OCI-LY1 (cell line): ENCODE results near the gene NAA30.

ENCODE experiments used
- H2AFZ ChIP-seq: fragments of 200-600 bp; sonication (generic), shearing (Covaris generic); 2 replicates; pipeline ENCODE4 v1.6.0; 2014; ENCODE audit warnings: antibody characterized with exemption, mild to moderate bottlenecking, low read length
- H3F3A ChIP-seq: fragments of 200-600 bp; sonication (generic), shearing (Covaris generic); 2 replicates; pipeline ENCODE4 v1.6.0; 2014; ENCODE audit warnings: mild to moderate bottlenecking, antibody characterized with exemption, low read length, moderate library complexity; ENCODE audit not compliant: insufficient read depth
- H3K27ac ChIP-seq: fragments of 200-600 bp; sonication (generic); 2 replicates; pipeline ENCODE4 v1.5.1; 2014; ENCODE audit warnings: low read length, mixed run types, mild to moderate bottlenecking, low read depth; ENCODE audit not compliant: poor library complexity, severe bottlenecking
- H3K27me3 ChIP-seq: fragments of 200-600 bp; sonication (generic); 2 replicates; pipeline ENCODE4 v1.6.0; 2014; ENCODE audit warnings: antibody characterized with exemption, mild to moderate bottlenecking, low read length, moderate library complexity; ENCODE audit not compliant: insufficient read depth
- H3K36me3 ChIP-seq: fragments of 200-600 bp; sonication (generic); 2 replicates; pipeline ENCODE4 v1.6.1; 2014; ENCODE audit warnings: mild to moderate bottlenecking, antibody characterized with exemption, low read length, moderate library complexity, mixed read lengths; ENCODE audit not compliant: insufficient read depth
- H3K4me1 ChIP-seq: fragments of 200-600 bp; sonication (generic); 2 replicates; pipeline ENCODE4 v1.5.1; 2014; ENCODE audit warnings: mild to moderate bottlenecking, low read length, moderate library complexity; ENCODE audit not compliant: insufficient read depth, severe bottlenecking
- H3K4me2 ChIP-seq: fragments of 200-600 bp; sonication (generic), shearing (Covaris generic); 2 replicates; pipeline ENCODE4 v1.6.1; 2014; ENCODE audit warnings: low read length
- H3K4me3 ChIP-seq: fragments of 200-600 bp; sonication (generic); 2 replicates; pipeline ENCODE4 v1.5.1; 2014; ENCODE audit warnings: low read length, low read depth, mild to moderate bottlenecking, mixed read lengths; ENCODE audit not compliant: poor library complexity, severe bottlenecking
- H3K79me2 ChIP-seq: fragments of 200-600 bp; shearing (Covaris generic); 2 replicates; pipeline ENCODE4 v1.6.1; 2016; ENCODE audit warnings: mixed run types, low read length, mixed read lengths; ENCODE audit not compliant: insufficient read depth
- H3K9ac ChIP-seq: fragments of 200-600 bp; sonication (generic), shearing (Covaris generic); 2 replicates; pipeline ENCODE4 v1.6.1; 2014; ENCODE audit warnings: mild to moderate bottlenecking, low read length, mixed read lengths
- H3K9me2 ChIP-seq: fragments of 200-600 bp; sonication (generic), shearing (Covaris generic); 2 replicates; pipeline ENCODE4 v1.6.1; 2014; ENCODE audit warnings: low read depth, mild to moderate bottlenecking, low read length, mixed read lengths
- H3K9me3 ChIP-seq: fragments of 200-600 bp; shearing (Covaris generic); 2 replicates; pipeline ENCODE4 v1.6.1; 2014; ENCODE audit warnings: low read length, mixed read lengths
- H4K20me1 ChIP-seq: fragments of 200-600 bp; sonication (generic), shearing (Covaris generic); 2 replicates; pipeline ENCODE4 v1.6.0; 2016; ENCODE audit warnings: mild to moderate bottlenecking, low read length; ENCODE audit not compliant: insufficient read depth
- EZH2 ChIP-seq: fragments of 200-600 bp; sonication (generic), shearing (Covaris generic); IDR thresholded peaks from 2 replicates; pipeline ENCODE4 v1.8.0; 2017; ENCODE audit warnings: borderline replicate concordance, mixed run types, mild to moderate bottlenecking, antibody characterized with exemption, low read length, moderate library complexity, mixed read lengths
- TF ChIP-seq, protein P1 (sequence below): fragments of 200-600 bp; sonication (generic), shearing (Covaris generic); IDR thresholded peaks from 2 replicates; pipeline ENCODE4 v1.5.1; 2017; ENCODE audit warnings: mild to moderate bottlenecking, antibody characterized with exemption, low read length, moderate library complexity, mixed read lengths

NAA30 gene

DNA sequence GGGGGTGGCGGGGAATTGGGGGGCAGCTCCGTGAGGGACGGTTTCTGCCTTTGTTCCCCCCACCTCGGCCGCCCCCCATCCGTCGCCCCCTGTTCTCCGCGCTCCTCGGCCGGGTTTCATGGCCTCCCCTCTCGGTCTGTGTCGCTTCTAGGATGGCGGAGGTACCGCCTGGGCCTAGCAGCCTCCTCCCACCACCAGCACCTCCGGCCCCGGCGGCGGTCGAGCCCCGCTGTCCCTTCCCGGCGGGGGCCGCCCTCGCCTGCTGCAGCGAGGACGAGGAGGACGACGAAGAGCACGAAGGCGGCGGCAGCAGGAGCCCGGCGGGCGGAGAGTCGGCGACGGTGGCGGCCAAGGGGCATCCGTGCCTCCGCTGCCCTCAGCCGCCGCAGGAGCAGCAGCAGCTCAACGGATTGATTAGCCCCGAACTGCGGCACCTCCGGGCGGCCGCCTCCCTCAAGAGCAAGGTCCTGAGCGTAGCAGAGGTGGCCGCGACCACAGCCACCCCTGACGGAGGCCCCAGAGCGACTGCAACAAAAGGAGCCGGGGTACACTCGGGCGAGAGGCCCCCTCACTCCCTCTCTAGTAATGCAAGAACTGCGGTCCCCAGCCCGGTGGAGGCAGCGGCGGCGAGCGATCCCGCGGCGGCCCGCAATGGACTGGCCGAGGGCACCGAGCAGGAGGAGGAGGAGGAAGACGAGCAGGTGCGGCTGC, 575 bp downstream of the NAA30 start:
- Histone ChIP-seq H3K9me3 (no peaks in the 10 kb centered on the region), H3K27me3 (no peaks in the 10 kb centered on the region), H3K9me2 (no peaks in the 10 kb centered on the region), H3K4me2 (peak overlapping the region; percentile 89), H4K20me1 (no peaks in the 10 kb centered on the region), H3K9ac (peak overlapping the region; percentile 83), H3K4me1 (peaks cover 34% of the 10 kb centered on the region), H2AFZ (no peak overlapping the region), H3K27ac (no peak overlapping the region), H3K36me3 (no peaks in the 10 kb centered on the region), H3K79me2 (peaks cover 31% of the 10 kb centered on the region), H3K4me3 (peak overlapping the region; percentile 76), H3F3A (no peaks in the 10 kb centered on the region)
- no peak for TF ChIP-seq EZH2
- TF ChIP-seq, protein P1, sequence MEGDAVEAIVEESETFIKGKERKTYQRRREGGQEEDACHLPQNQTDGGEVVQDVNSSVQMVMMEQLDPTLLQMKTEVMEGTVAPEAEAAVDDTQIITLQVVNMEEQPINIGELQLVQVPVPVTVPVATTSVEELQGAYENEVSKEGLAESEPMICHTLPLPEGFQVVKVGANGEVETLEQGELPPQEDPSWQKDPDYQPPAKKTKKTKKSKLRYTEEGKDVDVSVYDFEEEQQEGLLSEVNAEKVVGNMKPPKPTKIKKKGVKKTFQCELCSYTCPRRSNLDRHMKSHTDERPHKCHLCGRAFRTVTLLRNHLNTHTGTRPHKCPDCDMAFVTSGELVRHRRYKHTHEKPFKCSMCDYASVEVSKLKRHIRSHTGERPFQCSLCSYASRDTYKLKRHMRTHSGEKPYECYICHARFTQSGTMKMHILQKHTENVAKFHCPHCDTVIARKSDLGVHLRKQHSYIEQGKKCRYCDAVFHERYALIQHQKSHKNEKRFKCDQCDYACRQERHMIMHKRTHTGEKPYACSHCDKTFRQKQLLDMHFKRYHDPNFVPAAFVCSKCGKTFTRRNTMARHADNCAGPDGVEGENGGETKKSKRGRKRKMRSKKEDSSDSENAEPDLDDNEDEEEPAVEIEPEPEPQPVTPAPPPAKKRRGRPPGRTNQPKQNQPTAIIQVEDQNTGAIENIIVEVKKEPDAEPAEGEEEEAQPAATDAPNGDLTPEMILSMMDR: no peak

DNA sequence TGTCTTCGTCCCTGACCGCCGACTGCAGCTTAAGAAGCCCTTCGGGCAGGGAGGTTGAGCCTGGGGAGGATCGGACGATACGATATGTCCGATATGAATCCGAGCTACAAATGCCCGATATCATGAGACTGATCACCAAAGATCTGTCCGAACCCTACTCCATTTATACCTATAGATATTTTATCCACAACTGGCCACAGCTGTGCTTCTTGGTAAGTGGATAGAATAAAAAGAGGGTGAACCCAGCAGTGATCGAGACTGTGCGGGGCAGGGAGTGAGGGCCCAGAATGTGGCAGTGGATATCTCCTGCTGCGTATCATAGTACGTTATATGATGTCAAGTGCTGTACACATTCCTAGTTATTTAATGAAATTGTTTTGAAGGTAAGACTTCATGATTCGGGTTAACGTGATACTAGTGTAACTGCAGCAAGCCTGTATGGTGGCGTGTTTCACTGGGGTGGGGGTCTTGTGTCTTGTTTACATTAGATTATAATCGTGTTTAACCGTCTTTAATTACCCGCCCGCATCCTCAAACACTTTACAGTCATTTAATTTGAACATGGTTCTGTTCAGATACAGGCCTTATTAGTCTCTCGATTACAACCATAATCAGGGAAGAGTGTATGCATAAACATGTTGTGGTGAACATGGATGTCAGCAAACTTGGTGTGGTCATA, 1.3 kb downstream of the NAA30 start:
- peak overlapping the region; percentile 76 for H3K4me3 ChIP-seq
- no peaks in the 10 kb centered on the region for H3K9me3 ChIP-seq
- no peaks in the 10 kb centered on the region for H3K27me3 ChIP-seq
- no peak overlapping the region for H3K27ac ChIP-seq
- H3F3A ChIP-seq: no peaks in the 10 kb centered on the region
- H3K4me1 ChIP-seq: peaks cover 34% of the 10 kb centered on the region
- TF ChIP-seq, protein P1: no peak
- TF ChIP-seq EZH2: no peak
- no peaks in the 10 kb centered on the region for H4K20me1 ChIP-seq
- H2AFZ ChIP-seq: no peak overlapping the region
- no peaks in the 10 kb centered on the region for H3K9me2 ChIP-seq
- peak overlapping the region; percentile 89 for H3K4me2 ChIP-seq
- H3K79me2 ChIP-seq: peaks cover 31% of the 10 kb centered on the region
- peaks cover 2% of the 10 kb centered on the region; the same call in 1 of the 2 replicates for H3K36me3 ChIP-seq
- peak overlapping the region; percentile 83 for H3K9ac ChIP-seq

DNA sequence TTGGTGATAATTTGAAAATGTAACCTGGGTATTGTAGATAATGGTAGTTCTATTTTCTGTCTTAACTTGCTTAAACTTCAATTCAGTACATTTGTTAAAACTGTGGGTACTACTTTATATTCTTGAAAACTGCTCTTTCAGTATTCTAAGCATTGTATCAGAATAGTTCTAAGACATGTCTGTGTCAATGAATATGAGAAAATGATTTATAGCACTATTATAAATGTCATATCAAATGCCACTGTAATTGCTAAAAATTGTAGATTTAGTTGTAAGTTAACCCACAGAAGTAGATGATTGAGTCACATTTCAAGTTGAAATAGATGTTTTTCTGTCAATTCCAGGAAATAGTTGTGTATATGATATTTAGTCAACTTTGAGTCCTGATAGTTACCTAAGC, 2.4 kb downstream of the NAA30 start:
- Histone ChIP-seq H2AFZ (no peak overlapping the region), H3K9me3 (no peaks in the 10 kb centered on the region), H3K9ac (peak overlapping the region; percentile 83; the same call in 1 of the 2 replicates), H3K9me2 (no peaks in the 10 kb centered on the region), H3K4me2 (peak overlapping the region; percentile 89), H3K4me1 (peaks cover 34% of the 10 kb centered on the region), H3K36me3 (peaks cover 9% of the 10 kb centered on the region; the same call in 1 of the 2 replicates), H3K79me2 (peaks cover 31% of the 10 kb centered on the region), H3K4me3 (peak overlapping the region; percentile 76), H4K20me1 (no peaks in the 10 kb centered on the region), H3F3A (no peaks in the 10 kb centered on the region), H3K27me3 (no peaks in the 10 kb centered on the region), H3K27ac (no peak overlapping the region)
- TF ChIP-seq, protein P1: no peak
- TF ChIP-seq EZH2: no peak
